K562 (cell line): ENCODE data around the gene VWDE. TPM values are rescaled to one million over a fixed set of nuclear protein-coding genes. Genes with fewer than 3 reads are reported as not detected.

Source experiments
- ATAC-seq: fragments of 200-7000 bp; cut with Tn5 transposase; 3 replicates; pipeline ENCODE4 v1.9.1; 2020; ENCODE audit warnings: moderate library complexity
- BruUV-seq: library from RNA; stranded (reverse); fragments of 400-500 nt; replicated peaks from 2 replicates; lab custom pipeline; 2021; lab: Mats Ljungman, UMichigan
- CTCF ChIA-PET: fragments of 300-600 bp; formaldehyde crosslinking; extraction: SDS; loops from one replicate; lab custom pipeline; 2021; ENCODE audit warnings: low intra/inter-chr PET ratio; lab: Yijun Ruan, JAX
- POLR2A ChIA-PET: fragments of 300-600, 350-650 bp; sonication (Branson Sonifier 250); formaldehyde crosslinking; extraction: SDS; loops from one replicate; lab custom pipeline; 2021; ENCODE audit warnings: antibody characterized with exemption, inconsistent platforms; lab: Yijun Ruan, JAX
- DNase-seq, 4 experiments: peaks; one replicate each; pipeline versions ENCODE4 v3.0.0 to v3.0.0-alpha.2; 2011 to 2018; ENCODE audit warnings: low spot score in 3 of 4, mixed read lengths in 3 of 4; ENCODE audit errors: extremely low read depth in 1 of 4
- FAIRE-seq: peaks from 2 replicates; lab custom pipeline; 2011; peaks lifted over from hg19 to GRCh38; lab: Jason Lieb, UNC
- H2AFZ ChIP-seq: 2 replicates; pipeline ENCODE4 v1.6.0; 2011; ENCODE audit warnings: low read depth, low read length, control low read depth, inconsistent platforms
- H3K27ac ChIP-seq: fragments of 200-600 bp; 3 replicates; pipeline ENCODE4 v1.8.0; 2011; ENCODE audit warnings: low read depth, mild to moderate bottlenecking, control low read depth, inconsistent platforms, low read length, moderate library complexity, mixed read lengths; ENCODE audit errors: extremely low read depth
- H3K27me3 ChIP-seq, 2 experiments: fragments of 300-600 bp in 1 of 2; 2 replicates in 1 of 2; 3 replicates in 1 of 2; pipeline versions ENCODE4 v1.6.0 to v1.8.0; 2011; ENCODE audit warnings: inconsistent platforms in 2 of 2, low read length in 2 of 2, mild to moderate bottlenecking in 1 of 2, mixed read lengths in 1 of 2, moderate library complexity in 1 of 2; ENCODE audit not compliant: control insufficient read depth in 2 of 2, insufficient read depth in 2 of 2
- H3K36me3 ChIP-seq: fragments of 300-600 bp; 3 replicates; pipeline ENCODE4 v1.8.0; 2011; ENCODE audit warnings: mild to moderate bottlenecking, low read length, inconsistent platforms; ENCODE audit not compliant: control insufficient read depth, insufficient read depth
- H3K4me1 ChIP-seq, 2 experiments: fragments of 200-600 bp in 1 of 2; replicated peaks in 1 of 2; 2 replicates in 1 of 2; 3 replicates in 1 of 2; pipeline versions ENCODE4 v1.5.1 to v1.8.0; 2011; ENCODE audit warnings: inconsistent platforms in 2 of 2, low read length in 2 of 2, mild to moderate bottlenecking in 1 of 2, mixed read lengths in 1 of 2, moderate library complexity in 1 of 2; ENCODE audit not compliant: control insufficient read depth in 2 of 2, insufficient read depth in 2 of 2
- H3K4me2 ChIP-seq: 2 replicates; pipeline ENCODE4 v1.6.1; 2011; ENCODE audit warnings: low read length, control low read depth, inconsistent platforms, mixed read lengths; ENCODE audit not compliant: insufficient read depth
- H3K4me3 ChIP-seq: fragments of 200-600 bp; sonication (generic), shearing (Covaris generic); 2 replicates; pipeline ENCODE4 v1.5.1; 2016; ENCODE audit warnings: control low read depth, inconsistent platforms
- H3K79me2 ChIP-seq: fragments of 200-600 bp; 3 replicates; pipeline ENCODE4 v1.8.0; 2011; ENCODE audit warnings: low read length, inconsistent platforms; ENCODE audit not compliant: control insufficient read depth, insufficient read depth
- H3K9ac ChIP-seq, 2 experiments: 2 replicates each; pipeline versions ENCODE4 v1.6.0 to v1.6.1; 2011; ENCODE audit warnings: low read depth in 2 of 2, low read length in 2 of 2, control low read depth in 1 of 2, inconsistent platforms in 1 of 2, mild to moderate bottlenecking in 1 of 2, mixed read lengths in 1 of 2; ENCODE audit not compliant: insufficient read depth in 1 of 2
- H3K9me1 ChIP-seq: one replicate; pipeline ENCODE4 v1.6.0; 2011; ENCODE audit warnings: inconsistent platforms, mild to moderate bottlenecking, low read length, moderate library complexity; ENCODE audit not compliant: control insufficient read depth, insufficient read depth
- H3K9me3 ChIP-seq: replicated peaks from 2 replicates; pipeline ENCODE4 v1.5.1; 2011; ENCODE audit warnings: low read depth, low read length, inconsistent platforms; ENCODE audit not compliant: control insufficient read depth, insufficient read depth
- H4K20me1 ChIP-seq: replicated peaks from 2 replicates; pipeline ENCODE4 v1.6.1; 2011; ENCODE audit warnings: low read length, inconsistent platforms, mixed read lengths; ENCODE audit not compliant: control insufficient read depth, insufficient read depth
- MAFG ChIP-seq: fragments of 450-650 bp; conservative IDR thresholded peaks from 2 replicates; pipeline ENCODE4 v1.6.1; 2016; ENCODE audit warnings: missing genetic modification characterization, missing compliant biosample characterization
- NFE2 ChIP-seq: IDR thresholded peaks from 2 replicates; pipeline ENCODE4 v1.6.1; 2014; ENCODE audit warnings: antibody characterized with exemption, low read depth
- TRIM25 ChIP-seq: fragments of 450-650 bp; IDR thresholded peaks from 2 replicates; pipeline ENCODE4 v1.7.0; 2016; ENCODE audit warnings: borderline replicate concordance
- ZNF174 ChIP-seq: fragments of 250-450 bp; sonication (Bioruptor Pico); IDR thresholded peaks from 2 replicates; pipeline ENCODE4 v1.4.0; 2020; ENCODE audit warnings: mild to moderate bottlenecking
- ZNF197 ChIP-seq: fragments of 200-800 bp; sonication (Bioruptor generic); IDR thresholded peaks from 2 replicates; pipeline ENCODE4 v1.6.1; 2016; ENCODE audit warnings: low read depth, missing genetic modification characterization, missing compliant biosample characterization
- WGBS: fragments of 100-300 bp; shearing (Covaris generic); methylation state at CpG from one replicate; pipeline ENCODE4 v1.1.6; 2016; ENCODE audit warnings: low coverage, mixed read lengths; ENCODE audit not compliant: insufficient coverage; ENCODE audit errors: missing lambda C conversion rate; 5-methylcytosine and 5-hydroxymethylcytosine counted together
- in situ Hi-C: fragments of 300-500 bp; cut with MboI; formaldehyde crosslinking; loops from 4 replicates; pipeline ENCODE4 v1.15.0; 2018; ENCODE audit warnings: inconsistent platforms, mixed read lengths
- intact Hi-C: fragments of 100-400 bp; cut with micrococcal nuclease; formaldehyde crosslinking; loops from 2 replicates; pipeline ENCODE4 v1.14.2; 2022
- polyA plus RNA-seq, 8 experiments: library from polyadenylated mRNA; depleted of rRNA in 4 of 8; stranded (reverse) in 5 of 8; unstranded in 3 of 8; fragments of >200 nt; fragmentation: Nextera tagmentation in 2 of 8; fragmentation: Illumina TruSeq in 1 of 8; extraction: Ambion mirVana in 2 of 8; extraction: Trizol in 1 of 8; gene quantifications; 2 replicates each; pipeline versions ENCODE4 v1.2.1 to v1.2.3, GENCODE V29; 2011 to 2014; ENCODE audit warnings: inconsistent platforms in 1 of 8, missing spikeins in 1 of 8
- total RNA-seq, 7 experiments: library from RNA; depleted of rRNA in 6 of 7; stranded (reverse); fragments of >200 nt in 6 of 7; fragmentation: Illumina TruSeq in 2 of 7; extraction: Trizol in 2 of 7; gene quantifications; 2 replicates each; pipeline versions ENCODE4 v1.2.1 to v1.2.3, GENCODE V29; 2011 to 2021; ENCODE audit warnings: low replicate concordance in 1 of 7

The VWDE gene
- total and polyA plus RNA-seq, 9 of the 15 experiments (the other 6 are each of a cell fraction or from before 2014, with no cell fraction given): 40.6 to 162 (median 95.2) TPM

DNA sequence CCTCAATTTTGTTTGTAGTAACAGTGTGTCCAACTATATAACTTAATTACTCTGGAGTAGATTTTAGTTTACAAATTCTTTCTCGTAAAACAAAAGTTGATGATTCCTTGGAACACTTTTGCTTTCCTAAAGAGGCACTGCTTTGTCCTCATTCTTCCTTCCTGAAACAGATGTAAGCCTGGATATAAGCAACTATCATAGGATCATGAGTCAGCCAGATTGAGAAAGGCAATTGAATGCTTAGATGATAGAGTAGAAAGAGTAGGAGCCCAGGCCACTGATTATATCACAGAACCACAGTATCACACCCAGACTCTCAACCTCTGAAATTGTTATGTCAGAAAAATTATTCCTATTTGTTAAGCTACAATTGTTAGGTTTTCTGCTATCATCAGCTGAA lies 122.6 kb downstream of the VWDE start:
- no peak overlapping the region for H3K9ac ChIP-seq
- no peaks in the 10 kb centered on the region for H3K4me1 ChIP-seq
- H3K4me2 ChIP-seq: no peak overlapping the region
- ChIA-PET POLR2A (no interaction called here), CTCF (no interaction called here)
- H3K36me3 ChIP-seq: no peaks in the 10 kb centered on the region
- intact Hi-C loops (no loop called here), in situ Hi-C loops (no loop called here)
- no peaks in the 10 kb centered on the region for H3K9me3 ChIP-seq
- WGBS: 0% methylated on average over 1 of the region's 1 CpG
- H2AFZ ChIP-seq: no peak overlapping the region
- no peaks in the 10 kb centered on the region for H3K79me2 ChIP-seq
- no peak overlapping the region for H3K4me3 ChIP-seq
- no peak overlapping the region for H3K27ac ChIP-seq
- no peaks in the 10 kb centered on the region for H3K9me1 ChIP-seq
- ATAC-seq: no peak
- H4K20me1 ChIP-seq: no peaks in the 10 kb centered on the region
- BruUV-seq: no TSS peak
- peaks cover 0 to 4% of the 10 kb centered on the region in 2 experiments; a peak in 1 of 5 replicates for H3K27me3 ChIP-seq
- no peak for FAIRE-seq
- TF ChIP-seq ZNF197: no peak
- peak; percentile 49 for TF ChIP-seq MAFG (tag)
- TF ChIP-seq NFE2: peak; percentile 43; the same call in 1 of the 2 replicates
- TF ChIP-seq ZNF174: no peak
- TF ChIP-seq TRIM25: no peak
- DNase-seq: no peak

Other genes starting within 250 kb of the VWDE start
- 12.9 and 15.7 TPM in 2 replicates for gene TMEM106B, start 192.6 kb downstream of the VWDE start, total RNA-seq (2014; rRNA removed)
- gene TMEM106B, start 192.6 kb downstream of the VWDE start, total RNA-seq (2014; rRNA removed; fragmentation: Illumina TruSeq; extraction: Trizol): 25.9 and 30.1 TPM in 2 replicates
- gene TMEM106B, start 192.6 kb downstream of the VWDE start, total RNA-seq (2015; rRNA removed; fragmentation: Illumina TruSeq; extraction: Trizol): 21.6 and 22.2 TPM in 2 replicates
- gene TMEM106B, start 192.6 kb downstream of the VWDE start, total RNA-seq (2021): 18.7 and 20.7 TPM in 2 replicates
- gene TMEM106B, start 192.6 kb downstream of the VWDE start, polyA plus RNA-seq (2011; rRNA removed): 27.4 and 30.4 TPM in 2 replicates
- 15.8 and 20.5 TPM in 2 replicates for gene TMEM106B, start 192.6 kb downstream of the VWDE start, polyA plus RNA-seq (2014; fragmentation: Illumina TruSeq; extraction: Trizol)
- 1 to 10 TPM; 8.6 to 8.9 TPM for gene TMEM106B, start 192.6 kb downstream of the VWDE start, polyA plus RNA-seq (2014; fragmentation: Nextera tagmentation; extraction: Ambion mirVana)
- gene TMEM106B, start 192.6 kb downstream of the VWDE start, polyA plus RNA-seq (2014; rRNA removed): 10.3 and 13.2 TPM in 2 replicates
- gene SCIN, start 166.9 kb upstream of the VWDE start, total RNA-seq (2014; rRNA removed): 9.8 and 10.9 TPM in 2 replicates
- 14.7 and 17.2 TPM in 2 replicates for gene SCIN, start 166.9 kb upstream of the VWDE start, total RNA-seq (2014; rRNA removed; fragmentation: Illumina TruSeq; extraction: Trizol)
- gene SCIN, start 166.9 kb upstream of the VWDE start, total RNA-seq (2015; rRNA removed; fragmentation: Illumina TruSeq; extraction: Trizol): 14.4 and 18.2 TPM in 2 replicates
- 9.7 and 10.6 TPM in 2 replicates for gene SCIN, start 166.9 kb upstream of the VWDE start, total RNA-seq (2021)
- 0.67 and 1.0 TPM in 2 replicates for gene SCIN, start 166.9 kb upstream of the VWDE start, polyA plus RNA-seq (2011; rRNA removed)
- 11.4 and 12.6 TPM in 2 replicates for gene SCIN, start 166.9 kb upstream of the VWDE start, polyA plus RNA-seq (2014; fragmentation: Illumina TruSeq; extraction: Trizol)
- 10 to 100 TPM in 1 of 2 experiments, 1 to 10 TPM in 1; 4.5 to 10.4 TPM for gene SCIN, start 166.9 kb upstream of the VWDE start, polyA plus RNA-seq (2014; fragmentation: Nextera tagmentation; extraction: Ambion mirVana)
- gene SCIN, start 166.9 kb upstream of the VWDE start, polyA plus RNA-seq (2014; rRNA removed): 10.3 and 10.9 TPM in 2 replicates